Measurements from ENCODE around the gene IL1RAPL1. TPM values are rescaled to one million over a fixed set of nuclear protein-coding genes. Genes with fewer than 3 reads are reported as not detected.

IL1RAPL1 gene
- total RNA-seq, 2 experiments from 2014 or later: not detected

- H3K4me1 Mint-ChIP-seq (ENCODE audit: low read depth): no peaks in the 10 kb centered on the region
- no peak for TF ChIP-seq CTCF (IDR thresholded peaks at IDR 0.05)
- Histone ChIP-seq H3K9me3 (ENCODE audit: control insufficient read depth in 1 of 2, insufficient read depth in 1 of 2, low read length in 2 of 2) (no peaks in the 10 kb centered on the region), H3K27me3 (ENCODE audit: control insufficient read depth in 1 of 2, insufficient read depth in 2 of 2, low read length in 2 of 2) (no peaks in the 10 kb centered on the region), H3K36me3 (ENCODE audit: insufficient read depth, low read length) (no peaks in the 10 kb centered on the region), H3K4me1 (ENCODE audit: insufficient read depth, low read length) (no peaks in the 10 kb centered on the region), H3K27ac (ENCODE audit: low read depth in 1 of 2, low read length in 2 of 2) (no peak overlapping the region), H3K4me3 (ENCODE audit: low read length) (no peak overlapping the region)
- ATAC-seq (ENCODE audit: poor library complexity): no peak
- POLR2A ChIA-PET: no interaction called here
- no peak for DNase-seq
- no peaks in the 10 kb centered on the region for H3K36me3 Mint-ChIP-seq (ENCODE audit: low read depth)
- no peak overlapping the region for H3K4me3 Mint-ChIP-seq
- CTCF ChIA-PET: no interaction called here
- peaks cover 3% of the 10 kb centered on the region for H3K9me3 Mint-ChIP-seq
- no peak overlapping the region for H3K27ac Mint-ChIP-seq
- intact Hi-C loops (cut with DNase I, micrococcal nuclease): no loop called here
- H3K27me3 Mint-ChIP-seq: no peaks in the 10 kb centered on the region
Measured at GRCh38 chrX:29693912-29694311, 1106.7 kb downstream of the IL1RAPL1 start.

- Histone ChIP-seq H3K27ac (ENCODE audit: low read depth in 1 of 2, low read length in 2 of 2) (no peak overlapping the region), H3K4me3 (ENCODE audit: low read length) (no peak overlapping the region), H3K4me1 (ENCODE audit: insufficient read depth, low read length) (no peaks in the 10 kb centered on the region), H3K27me3 (ENCODE audit: control insufficient read depth in 1 of 2, insufficient read depth in 2 of 2, low read length in 2 of 2) (no peaks in the 10 kb centered on the region), H3K36me3 (ENCODE audit: insufficient read depth, low read length) (no peaks in the 10 kb centered on the region), H3K9me3 (ENCODE audit: control insufficient read depth in 1 of 2, insufficient read depth in 1 of 2, low read length in 2 of 2) (peaks cover 0 to 3% of the 10 kb centered on the region in 2 experiments)
- no peak for TF ChIP-seq CTCF (IDR thresholded peaks at IDR 0.05)
- no peak overlapping the region for H3K4me3 Mint-ChIP-seq
- no peaks in the 10 kb centered on the region for H3K27me3 Mint-ChIP-seq
- H3K27ac Mint-ChIP-seq: no peak overlapping the region
- ChIA-PET POLR2A (no interaction called here), CTCF (no interaction called here)
- no peaks in the 10 kb centered on the region for H3K4me1 Mint-ChIP-seq (ENCODE audit: low read depth)
- no peak for DNase-seq
- H3K36me3 Mint-ChIP-seq (ENCODE audit: low read depth): no peaks in the 10 kb centered on the region
- peaks cover 8% of the 10 kb centered on the region for H3K9me3 Mint-ChIP-seq
- intact Hi-C loops (cut with DNase I, micrococcal nuclease): no loop called here
- ATAC-seq (ENCODE audit: poor library complexity): no peak
Measured at GRCh38 chrX:29699239-29699638, 1112.0 kb downstream of the IL1RAPL1 start.

- H3K9me3 ChIP-seq (ENCODE audit: control insufficient read depth in 1 of 2, insufficient read depth in 1 of 2, low read length in 2 of 2): peaks cover 0 to 3% of the 10 kb centered on the region in 2 experiments
- no peaks in the 10 kb centered on the region for H3K36me3 ChIP-seq (ENCODE audit: insufficient read depth, low read length)
- ATAC-seq (ENCODE audit: poor library complexity): no peak
- H3K27ac ChIP-seq (ENCODE audit: low read depth in 1 of 2, low read length in 2 of 2): no peak overlapping the region
- ChIA-PET POLR2A (no interaction called here), CTCF (no interaction called here)
- DNase-seq: no peak
- Mint-ChIP-seq H3K27ac (no peak overlapping the region), H3K36me3 (ENCODE audit: low read depth) (no peaks in the 10 kb centered on the region), H3K27me3 (no peaks in the 10 kb centered on the region), H3K4me1 (ENCODE audit: low read depth) (no peaks in the 10 kb centered on the region), H3K9me3 (peaks cover 8% of the 10 kb centered on the region), H3K4me3 (no peak overlapping the region)
- no peak for TF ChIP-seq CTCF (IDR thresholded peaks at IDR 0.05)
- no peaks in the 10 kb centered on the region for H3K27me3 ChIP-seq (ENCODE audit: control insufficient read depth in 1 of 2, insufficient read depth in 2 of 2, low read length in 2 of 2)
- H3K4me3 ChIP-seq (ENCODE audit: low read length): no peak overlapping the region
- no peaks in the 10 kb centered on the region for H3K4me1 ChIP-seq (ENCODE audit: insufficient read depth, low read length)
- intact Hi-C loops (cut with DNase I, micrococcal nuclease): no loop called here
Measured at GRCh38 chrX:29707088-29707487, 1119.8 kb downstream of the IL1RAPL1 start.

Data from CD4-positive, alpha-beta T cell (primary cell).